H1 (cell line): ENCODE results near the gene TBC1D19. TPM values are rescaled to one million over a fixed set of nuclear protein-coding genes. Genes with fewer than 3 reads are reported as not detected.
"Not testable (repeated sequence)": the region's sequence is repeated elsewhere in the genome, so short reads cannot be mapped to it uniquely, and the experiment has no call there.

Experiments
- CTCF ChIA-PET: fragments of 300-600 bp; sonication (Branson Sonifier 250); formaldehyde crosslinking; loops from one replicate; lab custom pipeline; 2021; ENCODE audit not compliant: partially characterized antibody; lab: Charles Lee
- POLR2A ChIA-PET: fragments of 300-600 bp; sonication (Branson Sonifier 250); formaldehyde crosslinking; loops from one replicate; lab custom pipeline; 2021; ENCODE audit warnings: inconsistent platforms; ENCODE audit not compliant: partially characterized antibody; lab: Charles Lee
- DNase-seq, 2 experiments: peaks; one replicate each; pipeline versions ENCODE4 v3.0.0 to v3.0.0-alpha.2; 2010 to 2022; ENCODE audit warnings: low spot score in 2 of 2, low read depth in 1 of 2, mixed read lengths in 1 of 2
- FAIRE-seq: peaks from 2 replicates; lab custom pipeline; 2011; peaks lifted over from hg19 to GRCh38; lab: Jason Lieb, UNC
- H2AFZ ChIP-seq: 2 replicates; pipeline ENCODE4 v1.8.1; 2012; ENCODE audit warnings: low read length, inconsistent platforms
- H2AK5ac ChIP-seq: 2 replicates; pipeline ENCODE4 v1.6.1; 2013; ENCODE audit warnings: low read depth, low read length
- H2BK120ac ChIP-seq: replicated peaks from 2 replicates; pipeline ENCODE3; 2013; ENCODE audit warnings: low read depth, low read length, inconsistent platforms
- H2BK12ac ChIP-seq: 2 replicates; pipeline ENCODE4 v1.6.1; 2013; ENCODE audit warnings: low read depth, low read length
- H2BK15ac ChIP-seq: 2 replicates; pipeline ENCODE4 v1.6.1; 2013; ENCODE audit warnings: low read length
- H2BK20ac ChIP-seq: 2 replicates; pipeline ENCODE4 v1.6.1; 2013; ENCODE audit warnings: low read length
- H2BK5ac ChIP-seq: 2 replicates; pipeline ENCODE4 v1.6.1; 2013; ENCODE audit warnings: low read depth, low read length
- H3K14ac ChIP-seq: 2 replicates; pipeline ENCODE4 v1.6.1; 2013; ENCODE audit warnings: inconsistent platforms; ENCODE audit not compliant: insufficient read length
- H3K18ac ChIP-seq: 2 replicates; pipeline ENCODE4 v1.6.1; 2013; ENCODE audit warnings: low read length; ENCODE audit errors: extremely low read depth
- H3K23ac ChIP-seq: 2 replicates; pipeline ENCODE4 v1.6.1; 2013; ENCODE audit warnings: inconsistent platforms; ENCODE audit not compliant: insufficient read length
- H3K23me2 ChIP-seq: 2 replicates; pipeline ENCODE4 v1.6.1; 2013; ENCODE audit warnings: low read depth, low read length
- H3K27ac ChIP-seq: 2 replicates; pipeline ENCODE4 v1.6.1; 2011; ENCODE audit warnings: low read depth, low read length, inconsistent platforms
- H3K27me3 ChIP-seq, 4 experiments: replicated peaks in 1 of 4; 1 replicate in 1 of 4; 2 replicates in 3 of 4; pipeline versions ENCODE4 v1.6.1 to v1.8.1; 2011 to 2013; ENCODE audit warnings: low read length in 3 of 4, mild to moderate bottlenecking in 3 of 4, inconsistent platforms in 2 of 4, mixed read lengths in 2 of 4, moderate library complexity in 1 of 4; ENCODE audit not compliant: control insufficient read depth in 3 of 4, insufficient read depth in 3 of 4; ENCODE audit errors: extremely low read depth in 1 of 4
- H3K36me3 ChIP-seq, 4 experiments: 2 replicates each; pipeline versions ENCODE4 v1.6.1 to v1.8.1; 2011 to 2013; ENCODE audit warnings: mild to moderate bottlenecking in 4 of 4, low read length in 3 of 4, moderate library complexity in 2 of 4, control low read depth in 1 of 4, inconsistent platforms in 1 of 4; ENCODE audit not compliant: insufficient read depth in 4 of 4, control insufficient read depth in 2 of 4
- H3K4ac ChIP-seq: replicated peaks from 2 replicates; pipeline ENCODE3; 2013; ENCODE audit warnings: low read length, low read depth, mixed read lengths, inconsistent platforms; ENCODE audit not compliant: insufficient read length
- H3K4me1 ChIP-seq, 4 experiments: replicated peaks in 1 of 4; 1 replicate in 1 of 4; 2 replicates in 3 of 4; pipeline versions ENCODE4 v1.6.1 to v1.8.1; 2011 to 2013; ENCODE audit warnings: low read length in 3 of 4, inconsistent platforms in 2 of 4, mixed read lengths in 1 of 4; ENCODE audit not compliant: insufficient read depth in 4 of 4, control insufficient read depth in 3 of 4
- H3K4me2 ChIP-seq, 2 experiments: 2 replicates each; pipeline versions ENCODE4 v1.6.1 to v1.8.1; 2011 to 2013; ENCODE audit warnings: low read depth in 2 of 2, low read length in 2 of 2, control low read depth in 1 of 2, inconsistent platforms in 1 of 2, mild to moderate bottlenecking in 1 of 2; ENCODE audit not compliant: insufficient read depth in 1 of 2
- H3K4me3 ChIP-seq, 4 experiments: fragments of 200-600, 300-600 bp in 1 of 4; sonication (generic), shearing (Covaris generic), sonication (Bioruptor Twin) in 1 of 4; 2 replicates each; pipeline versions ENCODE4 v1.5.1 to v1.8.1; 2011 to 2016; ENCODE audit warnings: low read length in 4 of 4, low read depth in 3 of 4, control low read depth in 2 of 4, inconsistent platforms in 2 of 4, mild to moderate bottlenecking in 2 of 4, mixed read lengths in 1 of 4, moderate library complexity in 1 of 4; ENCODE audit not compliant: insufficient read depth in 2 of 4; ENCODE audit errors: extremely low read depth in 1 of 4
- H3K56ac ChIP-seq: replicated peaks from 2 replicates; pipeline ENCODE3; 2013; ENCODE audit warnings: low read depth, mild to moderate bottlenecking, mixed read lengths, low read length, inconsistent platforms; ENCODE audit not compliant: insufficient read length
- H3K79me1 ChIP-seq: 2 replicates; pipeline ENCODE4 v1.6.1; 2013; ENCODE audit warnings: low read depth, low read length, control low read depth
- H3K79me2 ChIP-seq, 2 experiments: 2 replicates each; pipeline versions ENCODE4 v1.6.1 to v1.8.1; 2012 to 2013; ENCODE audit warnings: low read length in 2 of 2, mild to moderate bottlenecking in 2 of 2, inconsistent platforms in 1 of 2; ENCODE audit not compliant: insufficient read depth in 2 of 2, control insufficient read depth in 1 of 2
- H3K9ac ChIP-seq, 4 experiments: replicated peaks in 1 of 4; 1 replicate in 1 of 4; 2 replicates in 3 of 4; pipeline versions ENCODE4 v1.6.1 to v1.8.1; 2011 to 2013; ENCODE audit warnings: low read depth in 3 of 4, low read length in 3 of 4, control low read depth in 2 of 4, mild to moderate bottlenecking in 2 of 4, moderate library complexity in 2 of 4, inconsistent platforms in 1 of 4; ENCODE audit errors: extremely low read depth in 1 of 4
- H3K9me3 ChIP-seq, 2 experiments: 2 replicates each; pipeline versions ENCODE4 v1.6.1 to v1.8.1; 2012 to 2013; ENCODE audit warnings: mild to moderate bottlenecking in 2 of 2, moderate library complexity in 2 of 2, control low read depth in 1 of 2, inconsistent platforms in 1 of 2, low read depth in 1 of 2, low read length in 1 of 2, mixed read lengths in 1 of 2; ENCODE audit not compliant: insufficient read depth in 2 of 2
- H4K20me1 ChIP-seq, 2 experiments: replicated peaks in 1 of 2; 2 replicates each; pipeline versions ENCODE3 to v1.8.1; 2011 to 2013; ENCODE audit warnings: inconsistent platforms in 2 of 2, low read length in 2 of 2, mild to moderate bottlenecking in 1 of 2; ENCODE audit not compliant: insufficient read depth in 2 of 2, control insufficient read depth in 1 of 2
- H4K5ac ChIP-seq: 2 replicates; pipeline ENCODE4 v1.6.1; 2013; ENCODE audit warnings: low read length, low read depth, mixed read lengths, inconsistent platforms; ENCODE audit not compliant: insufficient read length
- H4K8ac ChIP-seq: 2 replicates; pipeline ENCODE4 v1.8.0; 2013; ENCODE audit warnings: mild to moderate bottlenecking, moderate library complexity, low read length, inconsistent platforms; ENCODE audit not compliant: insufficient read depth; ENCODE audit errors: extremely low read depth
- H4K91ac ChIP-seq: replicated peaks from 2 replicates; pipeline ENCODE3; 2013; ENCODE audit warnings: low read length, mixed read lengths, inconsistent platforms; ENCODE audit not compliant: insufficient read length
- WGBS, 2 experiments: shearing (Covaris generic) in 1 of 2; methylation state at CpG; one replicate each; pipeline versions ENCODE4 v1.1.6 to v1.1.7; 2013 to 2015; ENCODE audit warnings: low lambda C conversion rate in 2 of 2, mixed read lengths in 2 of 2, inconsistent platforms in 1 of 2, low coverage in 1 of 2, missing lambda C conversion rate in 1 of 2; ENCODE audit not compliant: insufficient replicate concordance in 2 of 2, insufficient coverage in 1 of 2, insufficient read length in 1 of 2; ENCODE audit errors: extremely low coverage in 1 of 2, missing lambda C conversion rate in 1 of 2; 5-methylcytosine and 5-hydroxymethylcytosine counted together
- polyA plus RNA-seq, 7 experiments: library from polyadenylated mRNA; depleted of rRNA in 3 of 7; stranded (reverse) in 5 of 7; unstranded in 2 of 7; fragments of >200 nt in 5 of 7; fragments of 200-250 nt in 2 of 7; gene quantifications; 1 replicate in 5 of 7; 2 replicates in 1 of 7; 4 replicates in 1 of 7; pipeline versions ENCODE4 v1.2.1 to v1.2.3, GENCODE V29; 2011 to 2013; ENCODE audit warnings: missing spikeins in 2 of 7, mixed read lengths in 2 of 7
- total RNA-seq: library from RNA; stranded (reverse); fragmentation: NEBNext Ultra II Directional; extraction: Animal tissue kit (Norgen Biotek cat#: 25700); gene quantifications from 2 replicates; pipeline ENCODE4 v1.2.1, GENCODE V29; 2021

The TBC1D19 gene
- total and polyA plus RNA-seq, 2 of the 8 experiments (the other 6 are each of a cell fraction or from before 2014, with no cell fraction given), result 1.9 to 3.5 TPM

GRCh38 chr4:26626658-26627057, 42.8 kb downstream of the TBC1D19 start:
- H3K4me1 ChIP-seq, H2BK12ac ChIP-seq, H2BK120ac ChIP-seq, H2AK5ac ChIP-seq, H3K4me3 ChIP-seq, H2BK15ac ChIP-seq, H3K9ac ChIP-seq, H3K79me2 ChIP-seq, H3K36me3 ChIP-seq, H3K27me3 ChIP-seq, H3K23ac ChIP-seq, H3K23me2 ChIP-seq, H2BK5ac ChIP-seq, H3K56ac ChIP-seq, H3K27ac ChIP-seq, H2BK20ac ChIP-seq, POLR2A ChIA-PET, H3K18ac ChIP-seq, H4K5ac ChIP-seq, DNase-seq, H2AFZ ChIP-seq, FAIRE-seq, H3K14ac ChIP-seq, H3K79me1 ChIP-seq, H3K4ac ChIP-seq, H4K8ac ChIP-seq, H3K4me2 ChIP-seq, H4K20me1 ChIP-seq, H3K9me3 ChIP-seq, H4K91ac ChIP-seq: not testable (repeated sequence)
- CTCF ChIA-PET, result interaction anchor here (0.6 kb wide), 1 partner anchor 1000 kb away, joined by 3 read pairs; no protein-coding TSS in a partner anchor
- no CpG with 5 or more reads among the region's 2 CpGs for WGBS, 2 experiments
